Lung (tissue), 12 donors: ENCODE results near the gene MFAP4. TPM values are rescaled to one million over a fixed set of nuclear protein-coding genes. Genes with fewer than 3 reads are reported as not detected.

Experiments
- ATAC-seq: fragments of 200-7000 bp; cut with Tn5 transposase; one replicate; pipeline ENCODE4 v1.9.1; 2020; ENCODE audit warnings: moderate number of reproducible peaks; ENCODE audit not compliant: insufficient read depth, low FRiP score
- DNase-seq, 3 donors: peaks; one replicate each; pipeline ENCODE4 v3.0.0-alpha.2; 2013 to 2017
- H3K27ac ChIP-seq, 2 donors: one replicate each; pipeline ENCODE4 v1.5.1; 2013; ENCODE audit warnings: mild to moderate bottlenecking in 2 of 2, moderate library complexity in 2 of 2, control low read depth in 1 of 2, inconsistent platforms in 1 of 2, low read depth in 1 of 2, low read length in 1 of 2
- H3K27me3 ChIP-seq, 3 donors: one replicate each; pipeline ENCODE4 v1.5.1; 2013; ENCODE audit warnings: low read length in 2 of 3; ENCODE audit not compliant: control insufficient read depth in 3 of 3, insufficient read depth in 3 of 3
- H3K36me3 ChIP-seq, 4 donors: one replicate each; pipeline ENCODE4 v1.5.1; 2013; ENCODE audit warnings: low read length in 4 of 4, mild to moderate bottlenecking in 1 of 4, moderate library complexity in 1 of 4; ENCODE audit not compliant: control insufficient read depth in 4 of 4, insufficient read depth in 4 of 4
- H3K4me1 ChIP-seq, 5 donors: one replicate each; pipeline ENCODE4 v1.5.1; 2013; ENCODE audit warnings: low read length in 5 of 5, mild to moderate bottlenecking in 2 of 5, moderate library complexity in 1 of 5; ENCODE audit not compliant: control insufficient read depth in 5 of 5, insufficient read depth in 5 of 5
- H3K4me3 ChIP-seq: one replicate; pipeline ENCODE4 v1.5.1; 2013; ENCODE audit warnings: mild to moderate bottlenecking, control low read depth, moderate library complexity
- H3K9ac ChIP-seq, 2 donors: one replicate each; pipeline ENCODE4 v1.5.1; 2013; ENCODE audit warnings: low read length in 2 of 2, control low read depth in 1 of 2; ENCODE audit not compliant: insufficient read depth in 1 of 2
- H3K9me3 ChIP-seq, 4 donors: one replicate each; pipeline ENCODE4 v1.5.1; 2013; ENCODE audit warnings: low read length in 3 of 4, mild to moderate bottlenecking in 1 of 4, moderate library complexity in 1 of 4; ENCODE audit not compliant: control insufficient read depth in 4 of 4, insufficient read depth in 3 of 4
- CTCF ChIP-seq: IDR thresholded peaks from 2 replicates; pipeline ENCODE4 v1.5.1; 2012; ENCODE audit warnings: mild to moderate bottlenecking; ENCODE audit errors: control extremely low read depth, extremely low read depth
- WGBS, 2 donors: extraction: QIAGEN DNeasy Blood & Tissue Kit; methylation state at CpG; one replicate each; pipeline ENCODE4 v1.1.7; 2013; 5-methylcytosine and 5-hydroxymethylcytosine counted together
- polyA plus RNA-seq, 2 donors: library from polyadenylated mRNA; stranded (reverse); fragments of 200-250 nt; gene quantifications; one replicate each; pipeline ENCODE4 v1.2.1, GENCODE V29; 2013
- total RNA-seq, 2 donors: library from RNA; depleted of rRNA in 1 of 2; stranded (reverse); fragments of >200 nt in 1 of 2; gene quantifications; one replicate each; pipeline ENCODE4 v1.2.1, GENCODE V29; 2014 to 2021
- donor health status: control.
- donor health status: control.
- donor health status: Bipolar disorder and iron deficiency.
- donor health status: healthy.
- donor health status: DM: yes; HTN: yes; CAD: no.

The MFAP4 gene
- total and polyA plus RNA-seq, 4 donors: 45.7 to 156 (median 92.2) TPM

- H3K27me3 ChIP-seq: no peaks in the 10 kb centered on the region
- H3K9ac ChIP-seq: no peak overlapping the region
- WGBS, 2 donors: 86 to 95% methylated on average over 6 of the region's 6 CpGs
- no peak overlapping the region for H3K4me3 ChIP-seq
- H3K4me1 ChIP-seq: peaks cover 0 to 14% (median 0%) of the 10 kb centered on the region in 5 donors
- TF ChIP-seq CTCF: no peak
- H3K9me3 ChIP-seq: no peaks in the 10 kb centered on the region
- no peak overlapping the region for H3K27ac ChIP-seq
- ATAC-seq (no peak), DNase-seq (peak in 1 of 3 donors; percentile 31)
- no peaks in the 10 kb centered on the region for H3K36me3 ChIP-seq
Measured at GRCh38 chr17:19421926-19422325, 34.9 kb upstream of the MFAP4 start.

- DNase-seq (no peak), ATAC-seq (no peak)
- no peaks in the 10 kb centered on the region for H3K27me3 ChIP-seq
- H3K9me3 ChIP-seq: no peaks in the 10 kb centered on the region
- H3K4me3 ChIP-seq: no peak overlapping the region
- H3K4me1 ChIP-seq: peaks cover 0 to 14% (median 0%) of the 10 kb centered on the region in 5 donors
- H3K9ac ChIP-seq: no peak overlapping the region
- H3K36me3 ChIP-seq: no peaks in the 10 kb centered on the region
- WGBS, 2 donors: 69 to 81% methylated on average over 4 of the region's 4 CpGs
- no peak overlapping the region for H3K27ac ChIP-seq
- TF ChIP-seq CTCF: no peak
Measured at GRCh38 chr17:19421219-19421618, 34.2 kb upstream of the MFAP4 start.

- no peaks in the 10 kb centered on the region for H3K9me3 ChIP-seq
- no peaks in the 10 kb centered on the region for H3K27me3 ChIP-seq
- H3K4me1 ChIP-seq: no peaks in the 10 kb centered on the region
- H3K9ac ChIP-seq: no peak overlapping the region
- H3K27ac ChIP-seq: no peak overlapping the region
- 58 to 70% methylated on average over 7 of the region's 7 CpGs for WGBS, 2 donors
- TF ChIP-seq CTCF: no peak
- no peak for ATAC-seq
- no peak overlapping the region for H3K4me3 ChIP-seq
- no peak for DNase-seq
- no peaks in the 10 kb centered on the region for H3K36me3 ChIP-seq
Measured at GRCh38 chr17:19418251-19418992, 31.4 kb upstream of the MFAP4 start.

- H3K36me3 ChIP-seq: no peaks in the 10 kb centered on the region
- DNase-seq (no peak), ATAC-seq (no peak)
- TF ChIP-seq CTCF: no peak
- H3K27ac ChIP-seq: no peak overlapping the region
- no peaks in the 10 kb centered on the region for H3K9me3 ChIP-seq
- H3K9ac ChIP-seq: no peak overlapping the region
- WGBS, 2 donors: 68 to 69% methylated on average over 3 of the region's 3 CpGs
- no peaks in the 10 kb centered on the region for H3K27me3 ChIP-seq
- H3K4me1 ChIP-seq: no peaks in the 10 kb centered on the region
- H3K4me3 ChIP-seq: no peak overlapping the region
Measured at GRCh38 chr17:19417611-19418010, 30.6 kb upstream of the MFAP4 start.
